IMR-90 (cell line): ENCODE results near the gene ST6GALNAC3. TPM values are rescaled to one million over a fixed set of nuclear protein-coding genes. Genes with fewer than 3 reads are reported as not detected.
A peak's percentile ranks its signal among the peaks of the same experiment; 100 is the strongest.

Source experiments
- ATAC-seq: fragments of 200-7000 bp; cut with Tn5 transposase; 2 replicates; pipeline ENCODE4 v1.9.1; 2020; ENCODE audit warnings: low read depth, mild to moderate bottlenecking, moderate library complexity
- BruUV-seq: library from RNA; stranded (reverse); fragments of 400-500 nt; replicated peaks from 2 replicates; lab custom pipeline; 2021; lab: Mats Ljungman, UMichigan
- CTCF ChIA-PET: fragments of 300-600 bp; formaldehyde crosslinking; extraction: SDS; loops from one replicate; lab custom pipeline; 2021; ENCODE audit warnings: antibody characterized with exemption; lab: Yijun Ruan, JAX
- POLR2A ChIA-PET: fragments of 300-600 bp; sonication (Branson Sonifier 250); formaldehyde crosslinking; loops from one replicate; lab custom pipeline; 2022; ENCODE audit warnings: antibody characterized with exemption; ENCODE audit not compliant: unreplicated experiment; lab: Charles Lee
- DNase-seq: peaks from one replicate; pipeline ENCODE4 v3.0.0; 2013
- H2AFZ ChIP-seq: replicated peaks from 2 replicates; pipeline ENCODE3; 2013; ENCODE audit warnings: low read length, mild to moderate bottlenecking; ENCODE audit not compliant: poor library complexity
- H2AK5ac ChIP-seq: 2 replicates; pipeline ENCODE4 v1.6.1; 2013; ENCODE audit warnings: low read depth, low read length, inconsistent platforms
- H2AK9ac ChIP-seq: replicated peaks from 2 replicates; pipeline ENCODE3; 2013; ENCODE audit warnings: mild to moderate bottlenecking, low read depth, low read length, moderate library complexity; ENCODE audit not compliant: poor library complexity
- H2BK120ac ChIP-seq: 2 replicates; pipeline ENCODE4 v1.6.1; 2013; ENCODE audit warnings: low read depth, low read length, inconsistent platforms
- H2BK15ac ChIP-seq: 3 replicates; pipeline ENCODE4 v1.6.1; 2013; ENCODE audit warnings: low read depth, low read length, inconsistent platforms
- H2BK20ac ChIP-seq: 2 replicates; pipeline ENCODE4 v1.6.1; 2013; ENCODE audit warnings: low read depth, mild to moderate bottlenecking, inconsistent platforms, low read length, moderate library complexity
- H2BK5ac ChIP-seq: 2 replicates; pipeline ENCODE4 v1.6.1; 2013; ENCODE audit warnings: mild to moderate bottlenecking, low read depth, low read length, inconsistent platforms; ENCODE audit not compliant: poor library complexity, severe bottlenecking
- H3K14ac ChIP-seq: replicated peaks from 2 replicates; pipeline ENCODE4 v1.6.1; 2013; ENCODE audit warnings: low read depth, low read length, inconsistent platforms
- H3K18ac ChIP-seq: 2 replicates; pipeline ENCODE4 v1.6.1; 2013; ENCODE audit warnings: low read depth, low read length, control low read depth
- H3K23ac ChIP-seq: 2 replicates; pipeline ENCODE4 v1.6.1; 2013; ENCODE audit warnings: low read depth, low read length, inconsistent platforms
- H3K27ac ChIP-seq: 2 replicates; pipeline ENCODE4 v1.5.1; 2013; ENCODE audit warnings: mild to moderate bottlenecking, control low read depth, low read length; ENCODE audit not compliant: insufficient read depth
- H3K27me3 ChIP-seq: 2 replicates; pipeline ENCODE4 v1.6.1; 2013; ENCODE audit warnings: low read length; ENCODE audit not compliant: control insufficient read depth, insufficient read depth
- H3K36me3 ChIP-seq: 2 replicates; pipeline ENCODE4 v1.6.1; 2013; ENCODE audit warnings: low read length, mixed read lengths; ENCODE audit not compliant: control insufficient read depth, insufficient read depth
- H3K4ac ChIP-seq: 2 replicates; pipeline ENCODE4 v1.6.1; 2013; ENCODE audit warnings: low read depth, low read length, inconsistent platforms
- H3K4me1 ChIP-seq: 2 replicates; pipeline ENCODE4 v1.6.1; 2013; ENCODE audit warnings: low read length, mixed read lengths; ENCODE audit not compliant: control insufficient read depth, insufficient read depth
- H3K4me2 ChIP-seq: 2 replicates; pipeline ENCODE4 v1.6.1; 2013; ENCODE audit warnings: low read depth, mild to moderate bottlenecking, control low read depth, low read length, moderate library complexity
- H3K4me3 ChIP-seq: 2 replicates; pipeline ENCODE4 v1.5.1; 2013; ENCODE audit warnings: low read depth, mild to moderate bottlenecking, control low read depth, low read length, moderate library complexity; ENCODE audit not compliant: insufficient read depth
- H3K56ac ChIP-seq: 2 replicates; pipeline ENCODE4 v1.6.1; 2013; ENCODE audit warnings: low read length, inconsistent platforms; ENCODE audit not compliant: insufficient read depth; ENCODE audit errors: extremely low read depth
- H3K79me1 ChIP-seq, 2 experiments: 2 replicates each; pipeline ENCODE4 v1.6.1; 2013; ENCODE audit warnings: low read length in 2 of 2, inconsistent platforms in 1 of 2, low read depth in 1 of 2
- H3K9ac ChIP-seq: 2 replicates; pipeline ENCODE4 v1.6.1; 2013; ENCODE audit warnings: low read depth, low read length, control low read depth
- H3K9me1 ChIP-seq: 2 replicates; pipeline ENCODE4 v1.6.1; 2013; ENCODE audit warnings: low read length, inconsistent platforms; ENCODE audit not compliant: insufficient read depth
- H3K9me3 ChIP-seq: 2 replicates; pipeline ENCODE4 v1.6.1; 2013; ENCODE audit warnings: low read length; ENCODE audit not compliant: control insufficient read depth, insufficient read depth
- H4K20me1 ChIP-seq: 2 replicates; pipeline ENCODE4 v1.6.1; 2013; ENCODE audit warnings: low read length, inconsistent platforms; ENCODE audit not compliant: insufficient read depth
- H4K5ac ChIP-seq: 2 replicates; pipeline ENCODE4 v1.6.1; 2013; ENCODE audit warnings: mild to moderate bottlenecking, low read depth, low read length, control low read depth
- H4K8ac ChIP-seq, 2 experiments: 2 replicates each; pipeline ENCODE4 v1.6.1; 2013; ENCODE audit warnings: low read depth in 2 of 2, low read length in 2 of 2, control low read depth in 1 of 2, inconsistent platforms in 1 of 2
- H4K91ac ChIP-seq: 2 replicates; pipeline ENCODE4 v1.6.1; 2013; ENCODE audit warnings: low read depth, low read length, inconsistent platforms; ENCODE audit not compliant: insufficient read depth
- CTCF ChIP-seq: conservative IDR thresholded peaks from 2 replicates; pipeline ENCODE4 v1.5.1; 2012; ENCODE audit warnings: mild to moderate bottlenecking, low read depth, low read length, improper control_type of control experiment
- NFE2L2 ChIP-seq: fragments of 150-350 bp; IDR thresholded peaks from 2 replicates; pipeline ENCODE4 v1.6.1; 2016; ENCODE audit warnings: low read depth, mild to moderate bottlenecking, low read length
- RAD21 ChIP-seq: IDR thresholded peaks from 2 replicates; pipeline ENCODE4 v1.6.1; 2012; ENCODE audit warnings: low read length, improper control_type of control experiment
- SMC3 ChIP-seq: fragments of 150-350 bp; IDR thresholded peaks from 2 replicates; pipeline ENCODE4 v1.6.1; 2016; ENCODE audit warnings: low read depth, mild to moderate bottlenecking, antibody characterized with exemption, low read length, moderate library complexity
- USF2 ChIP-seq: fragments of 150-350 bp; IDR thresholded peaks from 2 replicates; pipeline ENCODE4 v1.6.1; 2017; ENCODE audit warnings: mild to moderate bottlenecking, antibody characterized with exemption, low read length, low read depth
- WGBS, 2 experiments: methylation state at CpG; one replicate each; pipeline versions ENCODE4 v1.1.5 to v1.1.7; 2013; ENCODE audit warnings: missing lambda C conversion rate in 2 of 2; ENCODE audit not compliant: insufficient read length in 1 of 2; ENCODE audit errors: extremely low coverage in 2 of 2; 5-methylcytosine and 5-hydroxymethylcytosine counted together
- dilution Hi-C: fragments of 300-500 bp; cut with HindIII; formaldehyde crosslinking; loops from one replicate; pipeline ENCODE4 v1.14.3; 2018; ENCODE audit warnings: low sequenced_read_pairs; ENCODE audit not compliant: unreplicated experiment
- in situ Hi-C: fragments of 300-500 bp; cut with MboI; formaldehyde crosslinking; loops from 3 replicates; pipeline ENCODE4 v1.14.3; 2019; ENCODE audit warnings: low sequenced_read_pairs, inconsistent platforms, mixed read lengths
- intact Hi-C: fragments of 100-400 bp; cut with micrococcal nuclease; formaldehyde crosslinking; loops from 2 replicates; pipeline ENCODE4 v1.10.0; 2022
- polyA plus RNA-seq, 3 experiments: library from polyadenylated mRNA; depleted of rRNA; stranded (reverse); fragments of >200 nt; gene quantifications; 2 replicates each; pipeline ENCODE4 v1.2.3, GENCODE V29; 2012; ENCODE audit warnings: low replicate concordance in 1 of 3
- total RNA-seq: library from RNA; depleted of rRNA; stranded (reverse); fragments of >200 nt; gene quantifications from 2 replicates; pipeline ENCODE4 v1.2.3, GENCODE V29; 2012

Gene ST6GALNAC3
- total and polyA plus RNA-seq, 2 of the 4 experiments (the other 2 are of a cell fraction) = 0.65 to 1.3 TPM

GRCh38 chr1:76075188-76075489 lies 593 bp downstream of the ST6GALNAC3 start:
- no peak for ATAC-seq
- H3K36me3 ChIP-seq = no peaks in the 10 kb centered on the region
- no peak for TF ChIP-seq CTCF
- no peak for TF ChIP-seq RAD21
- TF ChIP-seq USF2 = no peak
- no peak for TF ChIP-seq NFE2L2
- no peak for TF ChIP-seq SMC3
- H3K56ac ChIP-seq = no peak overlapping the region
- no peaks in the 10 kb centered on the region for H3K4me1 ChIP-seq
- no TSS peak for BruUV-seq
- dilution Hi-C loops (no loop called here), in situ Hi-C loops (loop anchor here (10.0 kb wide), 1 partner anchor 280 kb away; the partner anchor contains the start of gene MSH4), intact Hi-C loops (no loop called here)
- no peak overlapping the region for H2BK5ac ChIP-seq
- H2BK15ac ChIP-seq = no peak overlapping the region
- no peak overlapping the region for H2AK9ac ChIP-seq
- no peaks in the 10 kb centered on the region for H4K20me1 ChIP-seq
- H3K9me1 ChIP-seq = no peaks in the 10 kb centered on the region
- no peak overlapping the region for H4K91ac ChIP-seq
- CTCF ChIA-PET = interaction anchor here (1.2 kb wide), 1 partner anchor 40 kb away, joined by 4 read pairs; no protein-coding TSS in a partner anchor
- H3K4ac ChIP-seq = no peak overlapping the region
- POLR2A ChIA-PET = no interaction called here
- no peak overlapping the region for H3K23ac ChIP-seq
- H4K5ac ChIP-seq = no peak overlapping the region
- no peak overlapping the region for H2BK120ac ChIP-seq
- no peak overlapping the region; the same call in 1 of the 2 replicates for H3K9ac ChIP-seq
- H3K4me3 ChIP-seq = peak overlapping the region; percentile 79
- peak overlapping the region; percentile 99 for H2AFZ ChIP-seq
- no peak overlapping the region for H3K14ac ChIP-seq
- H3K18ac ChIP-seq = no peak overlapping the region
- H2BK20ac ChIP-seq = no peak overlapping the region
- no peaks in the 10 kb centered on the region for H3K9me3 ChIP-seq
- no peak for DNase-seq
- H3K4me2 ChIP-seq = peak overlapping the region; percentile 87
- no peak overlapping the region for H2AK5ac ChIP-seq
- peak overlapping the region in 1 of 2 experiments; percentile 58; a peak in 1 of 4 replicates for H4K8ac ChIP-seq
- H3K27ac ChIP-seq = no peak overlapping the region
- H3K27me3 ChIP-seq = no peaks in the 10 kb centered on the region
- WGBS, 2 experiments = 2% methylated on average over 8 of the region's 9 CpGs; no CpG with 5 or more reads in 1 of the 2 experiments
- H3K79me1 ChIP-seq = no peaks in the 10 kb centered on the region
